Measurements from ENCODE around the gene HLA-DOA.

Gene HLA-DOA

GRCh38 chr6:33008944-33009861, at the start of gene HLA-DOA:
HLA-DOA (minus strand) TSS chr6:33009591.
- DNase-seq = no peak

DNA sequence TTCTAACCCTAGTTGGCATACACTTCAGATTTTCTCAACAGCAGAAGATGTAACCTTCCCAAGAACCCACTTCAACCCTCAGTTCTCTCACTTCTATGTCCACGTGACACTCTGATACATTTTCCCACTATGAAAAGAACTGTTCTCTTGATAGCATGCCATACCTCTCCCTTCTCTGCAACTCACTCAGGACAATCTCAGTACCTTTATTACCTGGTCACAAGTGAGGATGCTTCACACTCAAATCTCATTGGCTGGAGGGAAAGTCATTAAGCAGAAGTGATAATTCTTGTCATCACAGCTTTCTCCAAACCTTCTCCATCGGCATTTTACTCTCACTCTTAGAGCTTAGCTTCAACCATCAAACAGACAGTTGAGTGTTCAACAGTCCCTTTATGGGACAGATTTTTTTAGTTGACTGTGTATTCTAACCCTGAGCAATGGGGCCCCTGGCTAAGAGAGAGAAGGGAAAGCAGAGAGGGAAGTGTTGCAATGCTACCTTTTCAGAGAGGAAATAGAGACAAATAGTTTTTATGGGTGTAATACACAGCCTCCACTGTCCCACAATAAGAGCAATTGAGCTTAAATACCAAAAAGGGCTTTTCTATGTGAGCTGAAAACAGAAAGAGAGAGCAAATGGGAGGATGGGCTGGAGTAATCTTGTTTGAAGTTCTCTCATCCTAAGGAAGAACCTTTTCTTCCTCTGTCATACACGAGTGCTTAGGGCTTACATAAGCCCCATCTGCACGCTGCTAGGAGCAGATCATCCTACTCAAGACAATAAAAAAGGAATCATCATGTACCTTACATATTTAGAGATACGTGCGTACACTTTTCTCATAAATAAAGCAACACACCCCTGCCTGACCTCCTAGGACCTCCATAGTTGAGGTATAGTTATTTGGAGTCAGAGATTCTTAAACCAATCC, 48.1 kb upstream of the HLA-DOA start:
- DNase-seq = no peak

GRCh38 chr6:33053230-33053629, 43.8 kb upstream of the HLA-DOA start:
- DNase-seq = no peak

- no peak for DNase-seq
Measured at GRCh38 chr6:33052627-33053026, 43.2 kb upstream of the HLA-DOA start.

- DNase-seq = no peak
Measured at GRCh38 chr6:33050014-33050810, 40.8 kb upstream of the HLA-DOA start.

DNA sequence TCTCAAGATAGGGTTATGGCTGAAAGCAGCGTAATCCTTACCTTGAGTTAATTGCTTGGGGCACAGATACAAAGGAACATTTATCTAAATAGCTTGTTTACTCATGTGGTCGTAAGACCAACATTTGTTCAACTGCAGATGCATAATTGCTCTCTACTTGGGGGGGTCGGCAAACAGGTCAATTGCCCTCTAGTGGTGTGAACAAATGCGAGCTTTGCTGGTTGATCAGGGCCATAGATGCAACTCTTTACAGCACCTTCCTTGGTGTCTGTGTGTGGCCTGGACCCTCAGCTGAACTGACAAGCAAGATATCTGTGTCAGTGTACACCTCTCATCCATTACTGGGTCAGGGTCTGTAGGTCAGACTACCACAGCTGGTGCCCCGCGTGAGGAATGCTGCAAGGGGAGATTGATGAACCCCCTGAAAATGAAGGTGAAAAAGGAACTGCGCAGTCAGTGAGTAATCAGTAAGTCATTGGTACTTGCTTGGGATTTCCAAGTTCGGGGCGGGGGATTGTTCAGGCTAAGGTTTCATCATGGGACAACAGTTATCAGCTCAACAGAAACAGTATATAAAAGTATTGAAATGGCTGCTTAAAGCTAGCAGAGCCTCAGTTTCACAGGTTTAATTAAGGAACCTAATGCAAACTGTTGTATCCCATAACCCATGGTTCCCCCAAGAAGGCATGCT, 40.1 kb upstream of the HLA-DOA start:
- no peak for DNase-seq

DNA sequence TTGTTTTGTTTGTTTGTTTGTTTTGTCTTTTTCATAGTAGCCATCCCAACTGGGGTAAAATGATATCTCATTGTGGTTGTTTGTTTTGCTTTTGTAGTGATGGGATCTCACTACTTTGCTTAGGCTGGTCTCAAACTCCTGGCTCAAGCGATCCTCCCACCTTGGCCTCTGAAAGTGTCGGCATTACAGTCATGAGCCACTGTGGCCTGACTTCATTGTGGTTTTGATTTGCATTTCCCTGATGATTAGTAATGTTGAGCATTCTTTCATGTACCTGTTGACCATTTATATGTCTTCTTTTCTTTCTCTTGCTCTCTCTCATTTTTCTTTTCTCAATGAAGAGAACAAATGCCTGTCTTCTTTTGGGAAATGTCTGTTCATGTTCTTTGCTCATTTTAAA, 30.8 kb upstream of the HLA-DOA start:
- no peak for DNase-seq

DNA sequence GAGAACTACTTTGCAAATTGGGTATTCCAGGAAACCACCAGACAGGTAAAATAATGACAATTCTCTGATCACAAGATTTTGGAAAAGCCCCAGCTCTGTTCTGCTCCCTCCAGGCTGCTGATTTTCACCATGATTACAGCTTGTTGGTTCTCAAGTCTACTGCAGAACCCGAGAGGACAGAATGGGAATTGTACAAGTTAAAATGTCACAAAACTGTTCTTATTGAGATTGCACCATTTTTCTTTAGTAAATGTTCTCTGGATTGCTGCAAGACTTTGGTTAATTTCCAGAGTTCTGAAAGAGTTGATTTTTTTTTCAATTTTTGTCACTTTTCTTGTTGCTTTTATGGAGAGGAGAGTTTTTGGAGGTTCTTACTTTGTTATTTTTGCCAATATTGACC, 27.1 kb upstream of the HLA-DOA start:
- DNase-seq = no peak

GRCh38 chr6:33034554-33034953, 25.2 kb upstream of the HLA-DOA start:
- DNase-seq = no peak

GRCh38 chr6:33030245-33030644, 20.9 kb upstream of the HLA-DOA start:
- DNase-seq = no peak

- no peak for DNase-seq
Measured at GRCh38 chr6:33029328-33030184, 20.2 kb upstream of the HLA-DOA start.

GRCh38 chr6:33028220-33028849, 18.9 kb upstream of the HLA-DOA start:
- DNase-seq = no peak

DNA sequence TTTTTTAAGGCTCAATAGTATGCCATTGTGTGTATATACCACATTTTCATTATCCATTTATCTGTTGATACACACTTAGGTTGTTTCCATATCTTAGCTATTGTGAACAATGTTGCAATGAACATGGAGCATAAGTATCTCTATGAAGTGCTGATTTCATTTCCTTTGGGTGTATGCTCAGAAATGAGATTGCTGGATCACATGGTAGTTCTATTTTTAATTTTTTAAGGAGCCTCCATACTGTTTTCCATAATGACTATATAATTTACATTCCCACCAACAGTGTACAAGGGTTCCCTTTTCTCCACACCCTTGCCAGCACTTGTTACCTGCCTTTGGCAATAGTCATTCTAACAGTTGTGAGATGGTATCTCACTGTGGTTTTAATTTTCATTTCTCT, 15.1 kb upstream of the HLA-DOA start:
- no peak for DNase-seq

- no peak for DNase-seq
Measured at GRCh38 chr6:33023536-33023935, 14.1 kb upstream of the HLA-DOA start.

- no peak for DNase-seq
Measured at GRCh38 chr6:33021917-33022316, 12.5 kb upstream of the HLA-DOA start.

DNA sequence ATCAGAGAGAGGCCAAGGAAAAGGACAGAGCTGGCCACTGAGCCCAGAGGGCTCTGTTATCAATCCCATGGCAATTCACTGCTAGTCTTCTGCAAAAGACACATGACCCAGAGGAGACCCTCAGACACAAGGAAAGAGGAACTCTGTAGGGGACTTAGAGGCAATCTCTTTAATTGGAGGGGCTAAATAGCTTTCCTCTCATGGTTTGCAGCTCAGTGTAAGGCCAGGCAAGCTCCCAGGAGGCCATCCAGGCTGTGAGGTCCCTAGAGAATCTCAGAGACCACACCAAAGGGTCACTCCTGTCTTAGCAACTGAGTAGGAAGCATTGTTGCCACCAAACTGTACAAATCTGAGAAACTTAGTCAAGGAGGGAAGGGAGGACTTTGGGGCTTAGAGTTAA, 10.0 kb upstream of the HLA-DOA start:
- no peak for DNase-seq

DNA sequence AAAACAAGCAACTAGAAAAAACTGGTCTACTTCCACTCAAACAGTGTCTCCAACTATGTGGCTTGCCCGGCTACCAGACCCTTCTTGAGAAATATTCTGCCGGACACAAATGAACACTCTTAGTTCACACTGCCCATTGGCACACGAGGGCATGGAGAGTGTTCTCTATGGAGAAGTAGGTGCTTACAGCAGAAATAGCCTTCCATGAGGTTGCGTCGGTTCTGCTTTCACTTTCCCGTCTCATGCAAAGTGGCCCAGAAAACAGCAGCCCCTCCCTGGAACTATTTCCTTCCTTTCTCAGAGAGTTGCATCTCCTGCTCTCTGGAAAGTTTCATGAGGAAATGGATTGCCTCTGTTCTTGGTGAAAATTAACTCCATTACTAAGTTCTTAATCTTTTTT, 9.5 kb upstream of the HLA-DOA start:
- DNase-seq = no peak

DNA sequence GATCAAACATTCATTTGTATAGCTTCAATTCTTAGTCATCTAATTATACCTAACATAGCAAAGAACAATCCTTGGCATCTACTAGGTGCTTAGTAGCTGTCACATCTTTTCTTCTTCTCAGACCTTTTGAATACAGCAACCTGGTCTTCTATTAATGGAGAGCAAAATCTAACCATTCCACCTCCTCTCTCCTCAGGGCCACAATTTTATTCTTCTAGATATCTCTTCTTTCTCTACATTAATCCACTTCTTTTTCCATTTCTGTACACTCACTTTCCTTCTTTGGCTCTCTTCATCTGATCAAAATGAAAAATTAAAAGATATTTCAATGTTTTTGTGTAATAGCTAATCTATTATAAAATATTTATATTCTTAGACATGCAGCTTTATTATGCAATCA, 9.0 kb upstream of the HLA-DOA start:
- DNase-seq = no peak

DNA sequence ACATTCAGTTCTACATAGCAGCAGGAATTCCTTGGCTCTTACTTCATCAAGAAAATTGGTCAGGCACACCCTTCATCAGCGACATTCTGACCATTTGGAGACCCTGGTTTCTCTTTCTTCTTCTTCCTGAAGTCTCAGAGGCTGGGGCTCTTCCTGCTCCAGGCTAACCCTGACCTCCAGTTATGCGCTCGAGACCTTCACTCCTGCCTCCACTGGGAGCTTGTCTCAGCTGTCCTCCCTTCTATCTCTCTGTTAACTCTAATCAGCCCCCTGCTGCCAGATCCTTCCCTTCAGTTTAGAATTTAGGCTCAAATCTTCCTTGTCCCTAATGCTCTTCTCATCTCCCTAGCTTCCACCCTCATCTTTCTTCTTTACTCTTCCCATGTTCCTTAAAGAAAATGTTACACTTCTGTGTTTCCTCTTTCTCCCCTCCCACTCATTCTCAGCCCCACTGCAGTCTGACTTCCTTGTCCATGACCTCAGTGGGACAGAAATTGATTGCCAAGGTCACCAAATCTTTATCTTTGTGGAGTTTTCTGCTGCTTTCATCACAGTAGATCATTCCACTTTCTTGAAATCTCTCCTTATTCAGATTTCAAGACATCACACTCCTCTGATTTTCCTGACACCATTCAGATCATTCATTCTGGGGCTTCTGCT, 8.4 kb upstream of the HLA-DOA start:
- no peak for DNase-seq

GRCh38 chr6:33017018-33017417, 7.6 kb upstream of the HLA-DOA start:
- DNase-seq = no peak
